DOHH2 (cell line): ENCODE measurements around the gene TIMELESS.
"Not testable (repeated sequence)": the region's sequence is repeated elsewhere in the genome, so short reads cannot be mapped to it uniquely, and the experiment has no call there.

Source experiments
- H3F3A ChIP-seq: fragments of 200-600 bp; sonication (generic), shearing (Covaris generic); 2 replicates; pipeline ENCODE4 v1.6.0; 2016; ENCODE audit warnings: antibody characterized with exemption, mild to moderate bottlenecking; ENCODE audit not compliant: control insufficient read depth, insufficient read depth
- H3K27ac ChIP-seq: fragments of 200-600 bp; sonication (generic); 2 replicates; pipeline ENCODE4 v1.5.1; 2014; ENCODE audit warnings: low read depth, mild to moderate bottlenecking, low read length, moderate library complexity
- H3K27me3 ChIP-seq: fragments of 200-600 bp; sonication (generic); 2 replicates; pipeline ENCODE4 v1.6.1; 2014; ENCODE audit warnings: mild to moderate bottlenecking, low read length, mixed read lengths; ENCODE audit not compliant: control insufficient read depth
- H3K36me3 ChIP-seq: fragments of 200-600 bp; sonication (generic); 2 replicates; pipeline ENCODE4 v1.6.1; 2014; ENCODE audit warnings: mild to moderate bottlenecking, low read length, moderate library complexity, mixed read lengths; ENCODE audit not compliant: control insufficient read depth
- H3K4me1 ChIP-seq: fragments of 200-600 bp; sonication (generic); 2 replicates; pipeline ENCODE4 v1.6.1; 2014; ENCODE audit warnings: mild to moderate bottlenecking, low read length, mixed read lengths; ENCODE audit not compliant: control insufficient read depth
- H3K4me2 ChIP-seq: fragments of 200-600 bp; sonication (generic); 2 replicates; pipeline ENCODE4 v1.6.0; 2014; ENCODE audit warnings: mild to moderate bottlenecking, low read length, moderate library complexity
- H3K4me3 ChIP-seq: fragments of 200-600 bp; sonication (generic); 2 replicates; pipeline ENCODE4 v1.5.1; 2014; ENCODE audit warnings: mild to moderate bottlenecking, low read length, mixed read lengths
- H3K79me2 ChIP-seq: fragments of 200-600 bp; sonication (generic); 2 replicates; pipeline ENCODE4 v1.6.1; 2014; ENCODE audit warnings: mild to moderate bottlenecking, low read length, mixed read lengths; ENCODE audit not compliant: control insufficient read depth
- H3K9me2 ChIP-seq: fragments of 200-600 bp; sonication (generic); replicated peaks from 2 replicates; pipeline ENCODE4 v1.6.1; 2014; ENCODE audit warnings: mild to moderate bottlenecking, low read length, mixed read lengths; ENCODE audit not compliant: control insufficient read depth
- H3K9me3 ChIP-seq: fragments of 200-600 bp; sonication (generic); 2 replicates; pipeline ENCODE4 v1.6.1; 2014; ENCODE audit warnings: antibody characterized with exemption, low read length, mixed read lengths; ENCODE audit not compliant: control insufficient read depth, insufficient read depth
- H4K20me1 ChIP-seq: fragments of 200-600 bp; sonication (generic); 2 replicates; pipeline ENCODE4 v1.6.0; 2014; ENCODE audit warnings: low read depth, mild to moderate bottlenecking, antibody characterized with exemption, low read length, moderate library complexity; ENCODE audit not compliant: control insufficient read depth, insufficient read depth
- CTCF ChIP-seq: fragments of 200-600 bp; sonication (generic); IDR thresholded peaks from one replicate; pipeline ENCODE4 v1.5.1; 2014; ENCODE audit warnings: antibody characterized with exemption, mild to moderate bottlenecking, low read depth, low read length; ENCODE audit not compliant: poor library complexity, severe bottlenecking
- EZH2phosphoT487 ChIP-seq: fragments of 200-600 bp; sonication (generic); IDR thresholded peaks from 2 replicates; pipeline ENCODE4 v1.6.1; 2017; ENCODE audit warnings: borderline replicate concordance, mild to moderate bottlenecking, antibody characterized with exemption, low read length, moderate library complexity, mixed read lengths

Gene TIMELESS

DNA sequence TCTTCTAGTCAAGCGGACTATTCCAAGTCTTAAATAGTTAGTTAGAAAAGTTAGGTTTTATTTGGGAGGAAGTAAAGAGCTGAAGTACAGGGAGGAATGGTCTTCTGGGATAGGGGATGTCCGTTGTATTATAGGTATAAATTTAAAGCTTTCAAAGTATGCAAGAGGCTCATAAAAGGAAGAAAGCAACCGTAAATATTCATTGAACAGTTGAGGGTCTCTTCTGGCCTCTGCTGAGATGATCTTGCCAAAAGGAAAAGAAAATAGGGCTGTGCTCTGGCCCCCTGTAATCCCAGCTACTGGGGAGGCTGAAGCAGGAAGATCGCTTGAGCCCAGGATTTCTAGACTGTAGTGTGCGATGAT is 377 bp upstream of the TIMELESS start:
- no peaks in the 10 kb centered on the region for H3K9me2 ChIP-seq
- peak overlapping the region; percentile 86 for H3K27ac ChIP-seq
- H3K9me3 ChIP-seq, result no peaks in the 10 kb centered on the region
- peaks cover 39% of the 10 kb centered on the region for H3K79me2 ChIP-seq
- peak overlapping the region; percentile 81 for H3K4me3 ChIP-seq
- no peaks in the 10 kb centered on the region for H3F3A ChIP-seq
- TF ChIP-seq EZH2phosphoT487 (no peak), CTCF (no peak)
- no peaks in the 10 kb centered on the region for H3K27me3 ChIP-seq
- peaks cover 27% of the 10 kb centered on the region for H3K4me1 ChIP-seq
- H3K4me2 ChIP-seq, result peak overlapping the region; percentile 81
- no peaks in the 10 kb centered on the region for H4K20me1 ChIP-seq
- H3K36me3 ChIP-seq, result peaks cover 22% of the 10 kb centered on the region

GRCh38 chr12:56443208-56443607 is 6.0 kb downstream of the TIMELESS start:
- H4K20me1 ChIP-seq, H3K27me3 ChIP-seq, H3K4me3 ChIP-seq, H3K4me2 ChIP-seq, H3K9me2 ChIP-seq, H3F3A ChIP-seq, H3K27ac ChIP-seq, H3K9me3 ChIP-seq: not testable (repeated sequence)
- Histone ChIP-seq H3K4me1 (peaks cover 36% of the 10 kb centered on the region), H3K36me3 (peaks cover 47% of the 10 kb centered on the region), H3K79me2 (peaks cover 96% of the 10 kb centered on the region)

DNA sequence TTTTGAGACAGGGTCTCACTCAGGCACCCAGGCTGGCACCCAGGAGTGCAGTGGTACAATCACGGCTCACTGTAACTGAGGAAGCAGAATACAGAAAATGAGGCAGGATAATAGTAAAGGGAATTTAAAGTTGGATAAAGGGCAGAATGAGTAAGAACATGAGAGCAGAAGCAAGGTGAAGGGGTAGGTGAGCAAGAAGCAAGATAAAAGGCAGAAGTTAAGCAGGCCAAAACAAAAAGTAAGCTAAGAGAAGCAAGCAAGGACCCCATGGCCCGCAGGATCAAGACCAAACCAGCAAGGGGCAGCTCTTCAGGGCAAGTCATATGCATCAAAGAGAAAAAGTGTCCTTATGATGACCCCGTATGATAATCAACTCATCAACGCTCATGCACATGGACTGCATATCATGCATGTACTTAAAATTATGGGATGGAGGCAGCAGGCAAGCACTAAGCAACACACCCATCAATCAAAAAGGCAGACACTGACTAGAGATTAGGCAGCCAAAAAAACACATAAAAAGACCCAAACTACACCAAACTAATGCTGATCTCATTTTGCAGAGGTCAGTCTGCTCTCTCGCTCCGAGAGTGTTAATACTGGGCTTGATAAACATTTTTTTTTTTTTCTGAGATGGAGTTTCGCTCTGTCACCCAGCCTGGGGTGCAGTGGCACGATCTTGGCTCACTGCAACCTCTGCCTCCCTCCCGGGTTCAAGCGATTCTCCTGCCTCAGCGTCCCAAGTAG is 11.6 kb downstream of the TIMELESS start:
- Histone ChIP-seq H3K4me3 (no peak overlapping the region), H3K4me2 (no peak overlapping the region), H3K4me1 (peaks cover 21% of the 10 kb centered on the region), H3K27me3 (no peaks in the 10 kb centered on the region), H3K79me2 (peaks cover 92% of the 10 kb centered on the region), H4K20me1 (no peaks in the 10 kb centered on the region), H3K9me3 (no peaks in the 10 kb centered on the region), H3K36me3 (peaks cover 47% of the 10 kb centered on the region), H3K27ac (no peak overlapping the region), H3F3A (no peaks in the 10 kb centered on the region; the same call in 1 of the 2 replicates), H3K9me2 (no peaks in the 10 kb centered on the region)
- TF ChIP-seq EZH2phosphoT487 (no peak), CTCF (no peak)

- Histone ChIP-seq H3K4me3 (no peak overlapping the region), H3K36me3 (peaks cover 53% of the 10 kb centered on the region), H3K27me3 (no peaks in the 10 kb centered on the region), H3K9me3 (no peaks in the 10 kb centered on the region), H4K20me1 (no peaks in the 10 kb centered on the region), H3K27ac (no peak overlapping the region), H3K9me2 (no peaks in the 10 kb centered on the region), H3K4me1 (no peaks in the 10 kb centered on the region), H3K79me2 (peaks cover 64% of the 10 kb centered on the region), H3F3A (no peaks in the 10 kb centered on the region), H3K4me2 (no peak overlapping the region)
- no peak for TF ChIP-seq CTCF
- TF ChIP-seq EZH2phosphoT487, result no peak
Measured at GRCh38 chr12:56434828-56435227, 14.4 kb downstream of the TIMELESS start.
